Mesodermal cell (in vitro differentiated cells): ENCODE measurements around the gene EWSR1.

Experiments used
- H3K27ac ChIP-seq: 2 replicates; pipeline ENCODE4 v1.7.0; 2013; ENCODE audit warnings: mild to moderate bottlenecking, low read depth, low read length, moderate library complexity; ENCODE audit not compliant: severe bottlenecking
- H3K36me3 ChIP-seq: 2 replicates; pipeline ENCODE4 v1.7.1; 2013; ENCODE audit warnings: mild to moderate bottlenecking, low read length, moderate library complexity; ENCODE audit not compliant: control insufficient read depth, insufficient read depth
- H3K4me1 ChIP-seq: one replicate; pipeline ENCODE4 v1.7.1; 2013; ENCODE audit warnings: mild to moderate bottlenecking, low read length; ENCODE audit not compliant: insufficient read depth, control insufficient read depth, poor library complexity, severe bottlenecking
- H3K4me3 ChIP-seq: 2 replicates; pipeline ENCODE4 v1.7.0; 2013; ENCODE audit warnings: low read length, control low read depth, mild to moderate bottlenecking; ENCODE audit not compliant: insufficient read depth, poor library complexity, severe bottlenecking; ENCODE audit errors: extremely low read depth
- H3K9me3 ChIP-seq: 2 replicates; pipeline ENCODE4 v1.7.1; 2013; ENCODE audit warnings: mild to moderate bottlenecking, low read length, moderate library complexity; ENCODE audit not compliant: control insufficient read depth
- WGBS, 2 experiments: methylation state at CpG; one replicate each; pipeline ENCODE4 v1.1.5; 2013; ENCODE audit warnings: missing lambda C conversion rate in 2 of 2; ENCODE audit not compliant: insufficient coverage in 2 of 2; 5-methylcytosine and 5-hydroxymethylcytosine counted together

EWSR1 gene

GRCh38 chr22:29313576-29314466, 45.8 kb downstream of the EWSR1 start:
- H3K4me1 ChIP-seq = peaks cover 18% of the 10 kb centered on the region

GRCh38 chr22:29314537-29315285, 46.6 kb downstream of the EWSR1 start:
- peaks cover 19% of the 10 kb centered on the region for H3K36me3 ChIP-seq
- H3K4me1 ChIP-seq = peaks cover 18% of the 10 kb centered on the region
- H3K27ac ChIP-seq = no peak overlapping the region
- no peaks in the 10 kb centered on the region for H3K9me3 ChIP-seq
- H3K4me3 ChIP-seq = peak overlapping the region; percentile 35
- 4 to 5% methylated on average over 55 to 59 of the region's 69 CpGs for WGBS, 2 experiments

More at GRCh38 chr22:29313576-29314466, 45.8 kb downstream of the EWSR1 start:
- peaks cover 22% of the 10 kb centered on the region for H3K36me3 ChIP-seq
- WGBS, 2 experiments = 73 to 77% methylated on average over 51 of the region's 51 CpGs
- H3K9me3 ChIP-seq = no peaks in the 10 kb centered on the region
- peak overlapping the region; percentile 35 for H3K4me3 ChIP-seq
- H3K27ac ChIP-seq = no peak overlapping the region

- H3K4me3 ChIP-seq = peak within 1 kb of the TSS; percentile 35
- 4 to 6% methylated on average over 52 to 66 of the region's 103 CpGs for WGBS, 2 experiments
Observed at GRCh38 chr22:29315286-29316140, 47.4 kb downstream of the EWSR1 start, which contains the start of gene RASL10A. Gene RASL10A, minus strand, starts transcription at chr22:29315697. Its CDS starts 451 bp downstream, at chr22:29315246.

GRCh38 chr22:29316141-29316828, 48.2 kb downstream of the EWSR1 start:
- Histone ChIP-seq H3K4me3 (no peak overlapping the region), H3K9me3 (no peaks in the 10 kb centered on the region), H3K27ac (no peak overlapping the region), H3K36me3 (peaks cover 19% of the 10 kb centered on the region), H3K4me1 (peaks cover 10% of the 10 kb centered on the region)
- 81 to 89% methylated on average over 12 to 15 of the region's 18 CpGs for WGBS, 2 experiments

More at GRCh38 chr22:29315286-29316140, 47.4 kb downstream of the EWSR1 start, which contains the start of gene RASL10A:
- Histone ChIP-seq H3K4me1 (peaks cover 15% of the 10 kb centered on the region), H3K27ac (no peak within 1 kb of the TSS), H3K9me3 (no peaks in the 10 kb centered on the region), H3K36me3 (peaks cover 19% of the 10 kb centered on the region)

GRCh38 chr22:29317827-29318454, 49.9 kb downstream of the EWSR1 start:
- 94 to 95% methylated on average over 16 to 18 of the region's 18 CpGs for WGBS, 2 experiments
- Histone ChIP-seq H3K27ac (no peak overlapping the region), H3K4me1 (peaks cover 4% of the 10 kb centered on the region)

GRCh38 chr22:29319072-29319471, 51.0 kb downstream of the EWSR1 start:
- Histone ChIP-seq H3K27ac (no peak overlapping the region), H3K9me3 (no peaks in the 10 kb centered on the region), H3K4me3 (no peak overlapping the region), H3K36me3 (no peaks in the 10 kb centered on the region), H3K4me1 (no peaks in the 10 kb centered on the region)
- 86 to 92% methylated on average over 1 to 2 of the region's 2 CpGs for WGBS, 2 experiments

More at GRCh38 chr22:29317827-29318454, 49.9 kb downstream of the EWSR1 start:
- H3K4me3 ChIP-seq = no peak overlapping the region
- H3K9me3 ChIP-seq = no peaks in the 10 kb centered on the region
- H3K36me3 ChIP-seq = peaks cover 4% of the 10 kb centered on the region

- Histone ChIP-seq H3K27ac (no peak overlapping the region), H3K4me1 (no peaks in the 10 kb centered on the region), H3K9me3 (no peaks in the 10 kb centered on the region), H3K36me3 (no peaks in the 10 kb centered on the region), H3K4me3 (no peak overlapping the region)
- 100% methylated on average over 1 of the region's 1 CpG; no CpG with 5 or more reads in 1 of the 2 experiments for whole genome bisulfite sequencing, 2 experiments
Observed at GRCh38 chr22:29320546-29320945, 52.5 kb downstream of the EWSR1 start.

GRCh38 chr22:29323641-29324040, 55.6 kb downstream of the EWSR1 start:
- no peaks in the 10 kb centered on the region for H3K9me3 ChIP-seq
- no peak overlapping the region for H3K27ac ChIP-seq
- peaks cover 25% of the 10 kb centered on the region for H3K36me3 ChIP-seq
- H3K4me1 ChIP-seq = no peaks in the 10 kb centered on the region
- no peak overlapping the region for H3K4me3 ChIP-seq

GRCh38 chr22:29325356-29325755, 57.3 kb downstream of the EWSR1 start:
- peaks cover 3% of the 10 kb centered on the region for H3K4me1 ChIP-seq
- H3K9me3 ChIP-seq = no peaks in the 10 kb centered on the region
- no peak overlapping the region for H3K27ac ChIP-seq
- no peak overlapping the region for H3K4me3 ChIP-seq
- peaks cover 39% of the 10 kb centered on the region for H3K36me3 ChIP-seq
- WGBS, 2 experiments = 92 to 93% methylated on average over 7 to 8 of the region's 8 CpGs
